GM21515 (cell line): ENCODE measurements around the gene DYNLT3.
A peak's percentile ranks its signal among the peaks of the same experiment; 100 is the strongest.

ENCODE experiments used
- ATAC-seq: cut with Tn5 transposase; IDR thresholded peaks from one replicate; pipeline ENCODE4 v1.9.1; 2021; ENCODE audit not compliant: unreplicated experiment

DYNLT3 gene

GRCh38 chrX:37846934-37847732, at the start of gene DYNLT3:
Gene DYNLT3, minus strand, starts transcription at chrX:37847571. Its CDS starts 61 bp downstream, at chrX:37847510.
- peak; percentile 100 for ATAC-seq

GRCh38 chrX:37896511-37896890, 49.1 kb upstream of the DYNLT3 start:
- no peak for ATAC-seq

GRCh38 chrX:37895795-37896510, 48.6 kb upstream of the DYNLT3 start:
- no peak for ATAC-seq

- ATAC-seq, result no peak
Measured at GRCh38 chrX:37894725-37895124, 47.4 kb upstream of the DYNLT3 start.

- no peak for ATAC-seq
Measured at GRCh38 chrX:37888010-37888409, 40.6 kb upstream of the DYNLT3 start.

GRCh38 chrX:37887347-37887746, 40.0 kb upstream of the DYNLT3 start:
- no peak for ATAC-seq

GRCh38 chrX:37883196-37883595, 35.8 kb upstream of the DYNLT3 start:
- ATAC-seq, result no peak

- ATAC-seq, result no peak
Measured at GRCh38 chrX:37879692-37880091, 32.3 kb upstream of the DYNLT3 start.

GRCh38 chrX:37876716-37877115, 29.3 kb upstream of the DYNLT3 start:
- ATAC-seq, result no peak

- no peak for ATAC-seq
Measured at GRCh38 chrX:37875675-37876074, 28.3 kb upstream of the DYNLT3 start.

GRCh38 chrX:37873220-37873619, 25.8 kb upstream of the DYNLT3 start:
- no peak for ATAC-seq

GRCh38 chrX:37872303-37872655, 24.9 kb upstream of the DYNLT3 start:
- no peak for ATAC-seq

GRCh38 chrX:37871626-37872302, 24.4 kb upstream of the DYNLT3 start:
- no peak for ATAC-seq

- ATAC-seq, result no peak
Measured at GRCh38 chrX:37867536-37868153, 20.3 kb upstream of the DYNLT3 start.

GRCh38 chrX:37863728-37864127, 16.4 kb upstream of the DYNLT3 start:
- no peak for ATAC-seq

GRCh38 chrX:37862851-37863250, 15.5 kb upstream of the DYNLT3 start:
- no peak for ATAC-seq

GRCh38 chrX:37860721-37861120, 13.3 kb upstream of the DYNLT3 start:
- no peak for ATAC-seq

- ATAC-seq, result no peak
Measured at GRCh38 chrX:37854748-37855147, 7.4 kb upstream of the DYNLT3 start.

- ATAC-seq, result no peak
Measured at GRCh38 chrX:37854148-37854547, 6.8 kb upstream of the DYNLT3 start.

- ATAC-seq, result no peak
Measured at GRCh38 chrX:37847733-37848197, 394 bp upstream of the DYNLT3 start.

GRCh38 chrX:37846558-37846933, 825 bp downstream of the DYNLT3 start:
- ATAC-seq, result no peak
